Dermis blood vessel endothelial cell (primary cell): Measurements from ENCODE around the gene SUMO2. TPM values are rescaled to one million over a fixed set of nuclear protein-coding genes. Genes with fewer than 3 reads are reported as not detected.

Source experiments
- total RNA-seq: library from RNA; depleted of rRNA; stranded (reverse); fragments of >200 nt; gene quantifications from 2 replicates; pipeline ENCODE4 v1.2.3, GENCODE V29; 2014

SUMO2 gene
- total RNA-seq, 1 donor from 2014 or later = 134 TPM

Other genes starting within 250 kb of the SUMO2 start
- not detected in 2 replicates for gene OTOP3, start 247.1 kb downstream of the SUMO2 start, total RNA-seq
- gene HID1, start 210.2 kb downstream of the SUMO2 start, total RNA-seq = 53.8 and 65.1 TPM in 2 replicates
- 19.1 and 23.5 TPM in 2 replicates for gene CDR2L, start 195.3 kb downstream of the SUMO2 start, total RNA-seq
- gene MRPL58, start 170.3 kb downstream of the SUMO2 start, total RNA-seq = 24.7 and 35.6 TPM in 2 replicates
- gene ATP5PD, start 136.0 kb downstream of the SUMO2 start, total RNA-seq = 214 and 256 TPM in 2 replicates
- 17.4 and 22.8 TPM in 2 replicates for gene KCTD2, start 135.7 kb downstream of the SUMO2 start, total RNA-seq
- gene SLC16A5, start 95.0 kb downstream of the SUMO2 start, total RNA-seq = 11.4 and 17.1 TPM in 2 replicates
- 3.1 and 3.9 TPM in 2 replicates for gene ARMC7, start 73.0 kb downstream of the SUMO2 start, total RNA-seq
- gene NT5C, start 51.2 kb downstream of the SUMO2 start, total RNA-seq = 48.8 and 51.9 TPM in 2 replicates
- gene JPT1, start 28.4 kb downstream of the SUMO2 start, total RNA-seq = 120 and 160 TPM in 2 replicates
- gene NUP85, start 22.7 kb upstream of the SUMO2 start, total RNA-seq = 37.6 and 41.5 TPM in 2 replicates
- gene GGA3, start 78.6 kb upstream of the SUMO2 start, total RNA-seq = 11.9 and 26.4 TPM in 2 replicates
- 63.2 and 73.5 TPM in 2 replicates for gene MRPS7, start 78.9 kb upstream of the SUMO2 start, total RNA-seq
- 10.6 and 12.8 TPM in 2 replicates for gene MIF4GD, start 88.3 kb upstream of the SUMO2 start, total RNA-seq
- gene SLC25A19, start 106.5 kb upstream of the SUMO2 start, total RNA-seq = 10.3 and 13.1 TPM in 2 replicates
- 91.2 and 124 TPM in 2 replicates for gene GRB2, start 222.7 kb upstream of the SUMO2 start, total RNA-seq